ENCODE data around the gene TUBG2.
"Not testable (repeated sequence)": the region's sequence is repeated elsewhere in the genome, so short reads cannot be mapped to it uniquely, and the experiment has no call there.

Gene TUBG2

DNA sequence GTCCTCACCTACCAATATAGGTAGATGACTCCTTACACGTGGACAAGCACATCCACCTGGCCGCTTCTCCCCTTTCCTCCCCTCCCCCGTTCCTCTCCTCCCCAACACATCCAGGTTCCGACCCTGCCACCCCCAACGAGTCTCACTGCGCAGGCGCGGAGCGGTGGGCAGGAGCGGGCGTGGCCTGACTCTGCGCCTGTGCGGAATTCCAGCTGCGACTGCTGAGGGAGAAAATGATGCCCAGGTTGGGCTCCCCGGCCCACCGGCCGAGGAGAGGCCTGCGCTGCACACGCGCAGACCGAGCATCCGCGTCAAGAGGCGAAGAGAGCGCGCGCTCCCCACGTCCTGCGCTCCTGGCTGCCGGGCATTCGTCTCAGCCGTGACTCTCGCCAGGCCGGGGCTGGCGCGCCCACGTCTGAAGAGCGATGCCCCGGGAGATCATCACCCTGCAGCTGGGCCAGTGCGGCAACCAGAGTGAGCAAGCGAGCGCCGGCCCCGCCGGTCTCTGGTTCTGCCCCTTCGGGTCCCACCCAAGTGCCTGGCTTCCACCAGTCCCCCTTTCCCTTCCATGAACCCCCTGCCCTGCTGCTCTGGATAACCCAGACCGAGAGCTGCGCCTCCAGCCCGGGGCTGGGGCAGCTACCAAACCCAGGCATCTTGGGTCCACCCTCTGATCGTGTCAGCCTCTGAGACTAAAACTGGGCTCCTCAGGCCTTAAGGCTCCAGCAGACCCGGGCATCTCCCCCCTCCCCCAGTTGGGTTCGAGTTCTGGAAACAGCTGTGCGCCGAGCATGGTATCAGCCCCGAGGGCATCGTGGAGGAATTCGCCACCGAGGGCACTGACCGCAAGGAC lies at the start of gene TUBG2:
TSS of gene TUBG2 (plus strand) at position 206 of the 853 bp plus-strand sequence. CDS start at position 426, 220 bp downstream.
- FAIRE-seq (peak; percentile 96), DNase-seq (ENCODE audit: insufficient read length, low spot score) (peak; percentile 99)

DNA sequence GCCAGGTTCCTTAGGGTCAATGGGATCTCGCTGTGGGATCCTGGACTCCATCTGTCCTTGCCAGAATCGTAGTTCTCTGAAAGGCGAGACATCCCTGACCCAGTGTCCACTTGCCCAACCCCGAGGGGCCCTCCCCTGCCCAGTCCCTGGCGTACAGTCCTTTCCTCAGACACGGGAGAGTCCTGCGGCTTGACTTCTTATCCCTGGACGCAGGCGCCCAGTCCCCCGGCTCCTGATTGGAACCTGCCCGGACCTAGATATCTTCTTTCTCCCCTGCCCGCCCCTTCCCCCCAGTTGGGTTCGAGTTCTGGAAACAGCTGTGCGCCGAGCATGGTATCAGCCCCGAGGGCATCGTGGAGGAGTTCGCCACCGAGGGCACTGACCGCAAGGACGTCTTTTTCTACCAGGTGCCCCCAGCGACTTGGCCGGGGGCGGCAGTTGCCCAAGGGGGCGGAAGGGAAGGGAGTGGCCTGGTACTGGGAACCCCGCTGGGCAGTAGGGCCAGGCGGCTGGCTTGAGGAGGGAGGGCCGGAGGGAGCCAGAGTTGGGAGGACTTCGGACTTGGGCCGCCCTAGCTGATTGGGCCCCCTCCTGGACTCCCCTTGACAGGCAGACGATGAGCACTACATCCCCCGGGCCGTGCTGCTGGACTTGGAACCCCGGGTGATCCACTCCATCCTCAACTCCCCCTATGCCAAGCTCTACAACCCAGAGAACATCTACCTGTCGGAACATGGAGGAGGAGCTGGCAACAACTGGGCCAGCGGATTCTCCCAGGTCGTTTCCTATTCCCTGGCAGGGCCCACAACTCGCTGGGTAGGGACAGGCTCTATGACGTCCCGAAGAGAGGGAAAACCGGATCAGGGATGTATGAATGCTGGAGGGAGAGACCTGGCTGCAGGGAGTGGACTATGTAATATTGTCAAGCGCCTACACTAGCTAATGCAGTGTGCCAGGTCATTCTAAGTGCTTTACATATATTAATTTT lies 49.0 kb upstream of the TUBG2 start:
- not testable (repeated sequence) for DNase-seq (ENCODE audit: insufficient read length, low spot score); FAIRE-seq

DNA sequence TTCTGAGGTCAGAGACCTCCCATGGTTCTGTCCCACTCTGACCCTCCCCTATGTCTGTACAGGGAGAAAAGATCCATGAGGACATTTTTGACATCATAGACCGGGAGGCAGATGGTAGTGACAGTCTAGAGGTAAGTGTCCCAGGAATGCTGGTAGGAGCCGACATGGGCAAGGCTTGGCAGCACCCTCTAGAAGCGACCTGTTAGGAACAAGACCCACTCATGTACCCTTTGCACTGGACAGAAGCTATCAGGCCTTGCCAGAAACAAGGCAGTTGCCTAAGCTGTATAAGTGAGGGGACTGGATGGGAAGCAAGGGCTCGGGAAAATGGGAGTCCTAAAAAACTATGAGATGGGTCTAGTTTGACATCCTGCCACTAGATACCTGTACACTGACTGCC lies 47.1 kb upstream of the TUBG2 start:
- peak; percentile 4 for FAIRE-seq
- no peak for DNase-seq (ENCODE audit: insufficient read length, low spot score)

DNA sequence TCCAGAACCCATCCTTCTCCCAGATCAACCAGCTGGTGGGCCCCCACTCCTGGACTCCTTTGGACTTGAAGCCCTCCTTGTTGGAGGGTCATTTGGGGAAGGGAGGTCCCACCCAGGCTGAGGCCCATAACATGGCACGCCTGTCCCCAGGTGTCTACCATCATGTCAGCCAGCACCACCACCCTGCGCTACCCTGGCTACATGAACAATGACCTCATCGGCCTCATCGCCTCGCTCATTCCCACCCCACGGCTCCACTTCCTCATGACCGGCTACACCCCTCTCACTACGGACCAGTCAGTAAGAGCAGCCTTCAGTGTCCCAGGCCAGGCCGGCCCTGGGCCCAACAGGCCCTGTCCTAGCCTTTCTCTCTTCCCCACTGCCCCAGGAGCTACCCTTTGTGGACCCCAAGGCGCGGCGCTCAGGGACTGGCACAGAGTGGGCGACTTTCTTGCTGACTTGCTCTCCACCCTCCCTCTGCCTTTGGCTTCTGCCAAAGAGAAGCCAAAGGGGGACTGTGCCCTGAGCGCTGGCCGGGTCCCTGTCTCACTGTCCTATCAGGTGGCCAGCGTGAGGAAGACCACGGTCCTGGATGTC lies 45.3 kb upstream of the TUBG2 start:
- DNase-seq (ENCODE audit: insufficient read length, low spot score) = no peak
- FAIRE-seq = no peak

DNA sequence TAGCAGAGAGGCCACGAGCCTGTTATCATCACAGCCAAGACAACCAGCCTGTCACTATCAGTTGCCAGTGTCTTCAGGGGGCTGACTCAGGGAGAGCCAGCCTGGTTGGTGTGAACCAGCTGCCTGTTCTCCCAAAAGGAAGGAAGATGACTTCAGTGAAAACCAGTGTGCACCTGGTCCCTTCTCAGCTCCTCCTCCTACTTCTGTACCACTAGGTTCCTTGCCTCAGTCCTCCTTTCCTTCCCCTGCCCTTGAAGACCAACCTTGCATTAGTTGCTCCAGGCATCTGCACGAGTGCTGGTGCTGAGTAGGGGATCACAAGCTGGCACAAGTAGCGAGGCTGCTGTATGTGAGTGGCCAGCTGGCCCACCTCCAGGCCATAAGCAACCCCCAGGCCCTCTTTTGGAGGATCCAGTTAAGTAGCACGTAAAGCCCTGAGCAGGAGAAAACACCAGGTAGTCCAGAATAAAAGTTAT lies 41.1 kb upstream of the TUBG2 start:
- DNase-seq (ENCODE audit: insufficient read length, low spot score) (no peak), FAIRE-seq (no peak)

DNA sequence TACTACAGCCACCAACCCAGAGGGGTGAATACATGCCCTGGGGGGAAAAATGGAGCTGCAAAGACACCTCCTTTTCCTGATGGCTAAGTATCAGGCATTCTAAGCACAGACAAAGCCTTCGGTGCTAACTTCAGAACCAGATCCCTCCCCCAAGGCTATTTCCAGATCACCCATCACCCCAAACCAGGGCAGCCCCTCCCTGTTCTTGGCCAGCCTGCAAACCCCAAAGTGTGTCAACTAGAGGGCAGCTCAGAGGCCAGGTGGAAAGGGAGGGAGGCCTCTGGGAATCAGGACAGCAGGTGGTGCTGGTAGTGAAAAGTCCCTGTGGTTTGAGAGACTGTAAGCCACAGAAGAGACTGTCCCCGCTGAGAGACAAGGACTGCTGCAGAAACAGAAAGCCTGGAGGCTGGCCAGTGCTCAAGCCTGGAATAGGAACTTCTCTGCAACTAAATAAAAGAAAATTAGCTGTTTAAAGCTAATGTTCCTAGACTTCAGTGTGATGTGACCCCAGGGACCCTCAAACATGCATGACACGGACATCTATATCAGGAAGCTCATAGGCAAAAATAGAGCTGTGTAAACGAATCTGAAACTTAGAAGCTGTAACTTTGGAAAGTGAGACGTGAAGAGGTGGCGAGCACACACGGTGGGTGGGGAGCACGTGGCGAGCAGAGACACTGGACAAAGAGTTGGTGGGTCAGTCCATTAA lies 40.5 kb upstream of the TUBG2 start:
- FAIRE-seq = no peak
- peak; percentile 62 for DNase-seq (ENCODE audit: insufficient read length, low spot score)

DNA sequence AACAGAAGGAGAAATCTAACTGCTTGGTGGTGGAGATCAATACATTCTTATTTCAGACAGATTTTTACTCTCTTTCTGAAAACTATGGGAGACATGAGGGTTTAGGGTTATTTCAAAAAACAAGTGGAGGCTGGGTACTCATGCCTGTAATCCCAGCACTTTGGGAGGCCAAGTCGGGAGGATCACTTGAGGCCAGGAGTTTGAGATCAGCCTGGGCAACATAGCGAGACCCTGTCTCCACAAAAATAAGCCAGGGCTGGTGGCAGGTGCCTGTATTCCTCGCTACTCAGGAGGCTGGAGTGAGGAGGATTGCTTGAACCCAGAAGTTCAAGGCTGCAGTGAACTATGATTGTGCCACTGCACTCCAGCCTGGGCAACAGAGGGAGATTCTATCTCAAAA lies 37.1 kb upstream of the TUBG2 start:
- DNase-seq (ENCODE audit: insufficient read length, low spot score) = not testable (repeated sequence)

DNA sequence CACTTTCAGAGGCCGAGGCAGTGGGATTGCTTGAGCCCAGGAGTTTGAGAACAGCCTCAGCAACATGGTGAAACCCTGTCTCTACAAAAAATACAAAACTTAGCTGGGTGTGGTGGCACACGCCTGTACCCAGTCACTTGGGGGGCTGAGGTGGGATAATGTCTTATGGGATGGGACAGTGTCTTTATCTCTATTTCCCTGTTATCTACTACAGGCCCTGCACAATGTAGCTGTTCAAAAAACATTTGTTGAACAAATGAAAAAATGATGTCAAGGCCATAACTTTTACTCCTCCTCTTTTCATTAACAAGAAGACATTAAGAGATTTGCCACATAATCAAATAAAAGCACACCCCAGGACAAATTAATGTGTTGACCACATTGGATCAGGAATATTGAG lies 35.8 kb upstream of the TUBG2 start:
- no peak for DNase-seq (ENCODE audit: insufficient read length, low spot score)
- no peak for FAIRE-seq

More for the DNA sequence above, 37.1 kb upstream of the TUBG2 start:
- FAIRE-seq = not testable (repeated sequence)

DNA sequence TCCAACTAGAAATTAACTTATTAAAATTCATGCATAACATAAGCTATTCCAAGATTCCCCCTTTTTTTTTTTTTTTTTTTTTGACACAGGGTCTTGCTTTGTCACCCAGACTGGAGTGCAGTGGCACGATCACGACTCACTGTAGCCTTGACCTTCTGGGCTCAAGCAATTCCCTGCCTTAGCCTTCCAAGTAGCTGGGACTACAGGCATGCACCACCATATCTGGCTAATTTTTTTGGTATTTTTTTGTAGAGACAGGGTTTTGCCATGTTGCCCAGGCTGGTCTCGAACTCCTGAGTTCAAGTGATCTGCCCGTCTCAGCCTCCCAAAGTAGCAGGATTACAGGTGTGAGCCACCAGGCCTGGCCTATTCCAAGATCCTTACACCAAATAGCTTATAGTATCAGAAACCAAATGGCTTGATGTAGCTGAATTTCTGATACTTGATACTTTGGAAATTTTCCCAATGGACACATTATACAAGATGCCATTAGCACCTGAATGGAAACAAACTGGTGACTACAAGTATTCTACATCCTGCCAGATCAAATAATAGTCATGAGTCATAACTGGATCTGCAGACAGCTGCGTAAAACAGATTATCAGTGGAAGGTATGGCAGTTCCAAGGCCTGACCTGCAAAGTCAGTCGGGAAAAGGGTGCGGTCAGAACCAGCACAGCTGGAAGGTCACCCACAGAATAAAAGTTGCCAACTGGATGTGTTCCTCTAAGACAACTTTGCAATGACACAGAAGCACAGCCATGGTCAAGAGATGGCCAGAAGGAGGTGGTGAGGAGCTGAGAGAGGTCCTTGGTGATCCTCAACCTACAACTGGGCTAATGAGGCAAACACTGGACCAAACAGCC lies 35.1 kb upstream of the TUBG2 start:
- no peak for DNase-seq (ENCODE audit: insufficient read length, low spot score)
- FAIRE-seq = no peak

DNA sequence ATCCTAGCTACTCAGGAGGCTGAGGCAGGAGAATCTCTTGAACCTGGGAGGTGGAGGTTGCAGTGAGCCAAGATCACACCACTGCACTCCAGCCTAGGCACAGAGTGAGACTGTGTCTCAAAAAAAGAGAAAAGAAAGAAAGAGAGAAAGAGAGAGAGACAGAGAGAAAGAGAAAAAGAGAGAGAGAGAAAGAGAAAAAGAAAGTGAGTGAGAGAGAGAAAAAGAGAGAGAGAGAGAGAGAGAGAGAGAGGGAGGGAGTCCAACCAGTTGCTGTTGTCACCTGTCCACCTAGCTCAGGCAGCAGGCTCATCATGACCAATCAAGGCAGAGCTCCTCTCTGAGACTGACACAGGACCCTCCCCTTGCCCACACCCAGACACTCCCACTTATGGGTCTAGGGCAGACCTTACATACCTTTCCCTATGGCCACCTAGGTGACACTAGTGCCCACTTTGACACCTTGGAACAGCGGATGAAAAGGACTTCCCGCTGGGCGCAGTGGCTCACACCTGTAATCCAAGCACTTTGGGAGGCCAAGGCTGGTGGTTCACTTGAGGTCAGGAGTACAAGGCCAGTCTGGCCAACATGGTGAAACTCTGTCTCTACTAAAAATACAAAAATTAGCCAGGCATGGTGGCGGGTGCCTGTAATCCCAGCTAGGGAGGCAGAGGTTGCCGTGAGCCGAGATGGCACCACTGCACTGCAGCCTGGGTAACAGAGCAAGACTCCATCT lies 31.9 kb upstream of the TUBG2 start:
- not testable (repeated sequence) for FAIRE-seq

DNA sequence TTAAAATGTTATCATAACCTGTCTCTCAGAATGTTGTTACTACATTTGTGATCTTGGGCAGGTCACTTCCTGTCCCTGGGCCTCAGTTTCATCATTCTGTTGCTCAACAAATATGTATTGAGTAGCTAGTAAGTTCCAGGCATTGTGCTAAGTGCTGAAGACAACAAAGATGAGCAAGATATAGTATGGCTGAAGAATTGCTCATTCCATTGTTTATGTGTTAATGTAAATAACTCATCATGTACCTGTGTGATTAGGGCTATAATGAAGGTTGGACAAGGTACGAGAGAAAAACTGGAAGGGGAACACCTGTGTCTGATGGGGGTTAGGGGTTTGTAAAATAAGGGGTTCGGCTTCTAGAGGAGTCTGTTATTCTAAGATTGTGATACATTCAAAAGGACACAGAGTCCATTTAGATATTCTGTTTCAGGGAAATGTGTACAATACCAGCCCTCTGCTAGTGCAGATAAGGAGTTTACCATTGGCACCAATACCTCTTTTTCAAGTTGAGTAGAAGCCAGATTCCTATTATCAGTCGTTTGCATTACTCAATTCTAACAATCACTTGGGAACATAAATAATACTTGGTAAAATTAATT lies 29.6 kb upstream of the TUBG2 start:
- DNase-seq (ENCODE audit: insufficient read length, low spot score) (no peak), FAIRE-seq (no peak)

More for the DNA sequence above, 31.9 kb upstream of the TUBG2 start:
- not testable (repeated sequence) for DNase-seq (ENCODE audit: insufficient read length, low spot score)

DNA sequence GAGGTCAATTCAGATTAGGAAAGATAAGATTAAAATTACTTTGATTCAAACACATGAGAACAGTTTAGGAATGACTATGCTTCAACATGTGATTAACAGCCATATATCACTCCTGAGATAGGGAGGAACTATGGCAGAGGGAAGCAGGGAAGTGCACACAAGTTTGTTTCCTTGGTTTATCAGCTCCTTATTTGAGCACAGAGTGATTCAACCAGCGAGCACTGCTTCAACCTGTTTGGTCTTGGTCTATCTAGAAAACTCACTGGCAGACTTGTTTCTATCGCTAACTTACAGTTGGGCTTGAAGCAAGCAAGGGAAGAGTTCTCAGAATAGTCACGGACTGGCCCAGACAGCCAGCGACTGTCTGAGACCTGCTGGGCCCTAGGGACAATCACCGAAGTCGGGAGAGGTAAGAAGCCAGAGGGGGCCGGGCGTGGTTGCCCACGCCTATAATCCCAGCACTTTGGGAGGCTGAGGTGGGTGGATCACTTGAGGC lies 26.1 kb upstream of the TUBG2 start:
- DNase-seq (ENCODE audit: insufficient read length, low spot score) = no peak
- no peak for FAIRE-seq

DNA sequence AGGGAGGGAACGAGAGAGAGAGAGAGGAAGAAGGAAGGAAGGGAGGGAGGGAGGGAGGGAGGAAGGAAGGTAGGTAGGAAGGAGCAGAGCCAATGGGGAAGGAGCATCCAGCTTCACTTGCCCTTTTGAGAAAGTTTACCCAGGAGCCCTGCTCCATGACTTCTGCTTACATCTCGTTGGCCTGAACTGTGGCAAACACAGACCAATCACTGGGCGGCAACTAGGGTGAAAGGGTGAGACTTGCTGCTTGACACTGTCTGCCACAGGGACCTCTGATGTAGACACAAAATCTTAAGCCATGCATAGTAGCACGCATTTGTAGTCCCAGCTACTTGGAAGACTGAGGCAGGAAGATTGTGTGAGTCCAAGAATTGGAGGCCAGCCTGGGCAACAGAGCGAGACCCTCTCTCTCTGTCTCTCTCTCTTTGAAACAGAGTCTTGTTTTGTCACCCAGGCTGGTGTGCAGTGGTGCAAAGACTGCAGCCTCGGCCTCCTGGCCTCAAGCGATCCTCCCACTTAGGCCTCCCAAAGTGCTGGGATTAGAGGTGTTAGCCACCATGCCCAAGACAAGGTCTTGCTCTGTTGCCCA lies 19.5 kb upstream of the TUBG2 start:
- DNase-seq (ENCODE audit: insufficient read length, low spot score) = no peak
- no peak for FAIRE-seq

DNA sequence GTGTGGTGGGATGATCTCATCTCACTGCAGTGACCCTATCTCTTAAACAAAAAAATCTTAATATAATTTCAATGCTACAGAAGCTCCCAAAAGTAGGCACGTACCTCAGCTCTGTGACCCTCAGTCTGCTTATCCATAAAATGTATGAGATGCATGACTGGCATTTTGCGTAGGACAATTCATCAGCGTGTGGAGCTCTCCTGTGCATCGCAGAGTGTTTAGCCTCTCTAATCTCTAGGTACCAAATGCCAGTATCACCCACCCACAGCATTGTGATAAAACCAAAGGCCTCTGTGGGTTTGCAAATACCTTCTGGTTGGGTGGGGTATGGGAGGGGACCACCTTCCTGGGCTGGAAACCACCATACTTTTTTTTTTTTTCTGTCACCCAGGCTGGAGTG lies 19.0 kb upstream of the TUBG2 start:
- FAIRE-seq (no peak), DNase-seq (ENCODE audit: insufficient read length, low spot score) (no peak)

DNA sequence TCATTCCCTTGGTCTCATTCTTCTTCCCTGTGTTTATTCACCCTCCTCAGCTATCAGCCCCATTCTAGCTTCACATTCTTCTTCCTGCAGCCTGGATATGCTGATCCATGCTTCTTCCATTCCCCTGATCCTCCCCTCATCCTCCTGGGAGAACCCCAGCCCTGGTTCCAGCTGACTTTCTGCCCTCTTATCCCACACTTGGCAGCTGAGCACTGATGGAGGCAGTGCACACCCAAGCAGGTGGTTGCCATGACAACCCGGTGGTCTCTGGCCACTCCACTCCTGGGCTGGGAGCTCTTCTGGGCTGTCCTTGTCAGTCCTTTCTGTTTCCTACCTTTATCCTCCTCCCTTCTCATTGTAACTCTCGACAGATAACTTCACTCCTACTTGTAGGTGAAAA lies 16.7 kb upstream of the TUBG2 start:
- DNase-seq (ENCODE audit: insufficient read length, low spot score) = no peak

DNA sequence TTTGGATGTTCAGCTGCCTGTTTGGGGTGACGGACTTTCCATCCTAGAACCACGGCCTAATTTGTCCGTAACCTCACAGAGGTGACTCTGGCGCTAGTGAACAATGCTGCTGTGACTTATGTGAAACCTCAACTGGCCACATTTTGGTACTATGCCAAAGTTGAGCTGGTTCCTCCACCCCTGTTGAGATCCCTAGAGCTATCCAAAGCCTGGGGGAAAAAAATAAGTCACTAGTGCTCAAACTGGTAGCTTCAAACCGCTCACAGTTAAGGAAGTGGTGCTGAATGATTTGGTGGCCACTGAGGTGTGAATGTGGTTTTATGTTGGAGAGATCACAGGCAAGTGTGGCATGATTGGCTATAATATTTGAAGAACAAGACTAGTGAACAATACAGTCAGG lies 11.3 kb upstream of the TUBG2 start:
- DNase-seq (ENCODE audit: insufficient read length, low spot score) (no peak), FAIRE-seq (no peak)

More for the DNA sequence above, 16.7 kb upstream of the TUBG2 start:
- no peak for FAIRE-seq

DNA sequence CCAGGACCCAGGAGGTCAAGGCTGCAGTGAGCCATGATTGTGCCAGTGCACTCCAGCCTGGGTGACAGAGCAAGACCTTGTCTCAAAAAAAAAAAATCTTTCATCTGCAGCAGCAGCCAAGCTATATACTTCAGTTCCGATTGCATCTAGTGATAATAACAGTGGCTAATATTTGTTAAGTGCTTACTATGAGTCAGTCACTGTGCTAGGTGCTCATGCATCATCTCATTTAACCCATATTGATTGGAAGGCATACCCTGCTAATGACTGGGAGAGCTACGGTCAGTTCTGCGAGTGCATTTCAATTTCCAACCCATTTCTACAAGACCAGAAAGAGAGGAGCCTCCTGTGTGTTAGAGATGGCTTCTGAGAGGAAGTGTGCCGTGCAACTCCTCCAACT lies 7.7 kb upstream of the TUBG2 start:
- FAIRE-seq = no peak

More for the DNA sequence above, 7.7 kb upstream of the TUBG2 start:
- no peak for DNase-seq (ENCODE audit: insufficient read length, low spot score)

Measured in HTR-8/SVneo (cell line).